Brain microvascular endothelial cell (primary cell): Measurements from ENCODE around the gene SLC2A9.

ENCODE experiments used
- DNase-seq: peaks from one replicate; pipeline ENCODE4 v3.0.0-alpha.2; 2020
- H3K27ac ChIP-seq: fragments of 250-450 bp; sonication (Bioruptor Pico); 2 replicates; pipeline ENCODE4 v1.5.1; 2020; ENCODE audit warnings: mild to moderate bottlenecking, moderate library complexity
- H3K27me3 ChIP-seq: fragments of 250-450 bp; sonication (Bioruptor Pico); replicated peaks from 2 replicates; pipeline ENCODE4 v1.5.1; 2020; ENCODE audit warnings: mild to moderate bottlenecking
- H3K36me3 ChIP-seq: fragments of 250-450 bp; sonication (Bioruptor Pico); replicated peaks from 2 replicates; pipeline ENCODE4 v1.5.1; 2020; ENCODE audit warnings: mild to moderate bottlenecking
- H3K4me3 ChIP-seq: 2 replicates; pipeline ENCODE4 v1.5.1; 2011; ENCODE audit warnings: low read depth, mild to moderate bottlenecking, control low read depth, low read length, moderate library complexity
- in situ Hi-C: cut with HindIII; loops from 2 replicates; pipeline ENCODE4 v1.10.0; 2017; ENCODE audit warnings: low sequenced_read_pairs, low pct_ligation_motif_present
- TF ChIP-seq, protein P1 (sequence below): IDR thresholded peaks from 2 replicates; pipeline ENCODE4 v1.5.1; 2011; ENCODE audit warnings: low read depth, mild to moderate bottlenecking, moderate library complexity, low read length, control low read depth, inconsistent platforms; ENCODE audit errors: missing control alignments

SLC2A9 gene

DNA sequence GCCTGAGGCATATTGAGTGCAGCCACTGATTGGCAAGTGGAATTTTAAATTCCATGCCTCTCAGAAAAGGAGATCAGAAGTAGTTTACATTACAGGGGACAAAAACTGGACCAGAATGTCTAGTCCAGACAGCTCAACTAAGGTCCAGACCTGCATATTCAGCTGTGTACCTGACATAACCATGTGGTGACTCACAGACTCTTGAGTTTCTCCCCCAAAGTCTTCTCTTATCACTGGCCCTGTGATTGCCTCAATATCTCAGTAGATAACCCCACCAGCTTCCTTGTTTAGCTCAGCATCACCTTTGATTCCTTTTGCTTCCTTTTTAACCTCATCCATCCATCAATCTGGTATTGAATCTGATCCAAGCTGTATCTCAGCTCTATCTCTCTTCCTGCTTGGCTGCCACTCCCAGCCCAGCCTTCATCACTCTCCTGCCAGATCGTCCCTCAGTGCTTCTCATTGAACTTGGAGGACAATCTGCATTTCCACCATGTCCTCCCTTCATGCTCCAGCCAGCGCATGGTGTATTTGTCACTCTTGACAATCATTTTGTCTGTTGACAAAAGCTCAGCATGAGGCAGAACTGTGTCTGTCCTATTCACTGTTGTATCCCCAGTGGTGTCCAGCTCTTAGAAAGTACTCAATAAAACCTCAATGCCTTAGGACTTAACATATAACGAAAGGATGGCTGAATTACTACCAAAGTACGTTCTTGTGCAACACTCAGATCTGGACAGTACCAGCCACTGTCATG is 27.8 kb upstream of the SLC2A9 start:
- no peak for DNase-seq
- H3K36me3 ChIP-seq, result no peaks in the 10 kb centered on the region
- no peak overlapping the region for H3K27ac ChIP-seq
- H3K4me3 ChIP-seq, result no peak overlapping the region
- TF ChIP-seq, protein P1, sequence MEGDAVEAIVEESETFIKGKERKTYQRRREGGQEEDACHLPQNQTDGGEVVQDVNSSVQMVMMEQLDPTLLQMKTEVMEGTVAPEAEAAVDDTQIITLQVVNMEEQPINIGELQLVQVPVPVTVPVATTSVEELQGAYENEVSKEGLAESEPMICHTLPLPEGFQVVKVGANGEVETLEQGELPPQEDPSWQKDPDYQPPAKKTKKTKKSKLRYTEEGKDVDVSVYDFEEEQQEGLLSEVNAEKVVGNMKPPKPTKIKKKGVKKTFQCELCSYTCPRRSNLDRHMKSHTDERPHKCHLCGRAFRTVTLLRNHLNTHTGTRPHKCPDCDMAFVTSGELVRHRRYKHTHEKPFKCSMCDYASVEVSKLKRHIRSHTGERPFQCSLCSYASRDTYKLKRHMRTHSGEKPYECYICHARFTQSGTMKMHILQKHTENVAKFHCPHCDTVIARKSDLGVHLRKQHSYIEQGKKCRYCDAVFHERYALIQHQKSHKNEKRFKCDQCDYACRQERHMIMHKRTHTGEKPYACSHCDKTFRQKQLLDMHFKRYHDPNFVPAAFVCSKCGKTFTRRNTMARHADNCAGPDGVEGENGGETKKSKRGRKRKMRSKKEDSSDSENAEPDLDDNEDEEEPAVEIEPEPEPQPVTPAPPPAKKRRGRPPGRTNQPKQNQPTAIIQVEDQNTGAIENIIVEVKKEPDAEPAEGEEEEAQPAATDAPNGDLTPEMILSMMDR, result no peak
- H3K27me3 ChIP-seq, result no peaks in the 10 kb centered on the region
- in situ Hi-C loops, result no loop called here

DNA sequence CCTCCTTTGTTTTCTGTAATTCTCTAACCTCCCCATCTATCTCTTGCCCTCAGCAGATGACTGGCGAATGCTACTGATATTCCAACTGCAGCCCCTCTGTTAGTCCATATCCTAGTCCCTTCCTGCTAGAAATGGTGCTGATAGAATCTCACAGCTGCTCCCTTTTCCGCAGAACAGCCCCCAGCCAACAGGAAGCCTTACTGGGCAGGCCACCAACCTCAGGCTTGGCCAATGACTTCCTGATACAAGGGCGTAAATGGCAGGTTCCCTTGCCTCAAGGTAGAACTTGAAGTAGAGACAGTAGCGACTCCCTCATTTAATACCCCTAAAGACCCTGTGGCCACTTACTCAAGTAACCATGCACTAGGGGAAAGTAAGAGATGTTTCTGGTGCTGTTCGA is 26.7 kb upstream of the SLC2A9 start:
- DNase-seq, result no peak
- TF ChIP-seq, protein P1, result no peak
- no peak overlapping the region for H3K27ac ChIP-seq
- H3K36me3 ChIP-seq, result no peaks in the 10 kb centered on the region
- H3K4me3 ChIP-seq, result no peak overlapping the region
- in situ Hi-C loops, result no loop called here
- H3K27me3 ChIP-seq, result no peaks in the 10 kb centered on the region

DNA sequence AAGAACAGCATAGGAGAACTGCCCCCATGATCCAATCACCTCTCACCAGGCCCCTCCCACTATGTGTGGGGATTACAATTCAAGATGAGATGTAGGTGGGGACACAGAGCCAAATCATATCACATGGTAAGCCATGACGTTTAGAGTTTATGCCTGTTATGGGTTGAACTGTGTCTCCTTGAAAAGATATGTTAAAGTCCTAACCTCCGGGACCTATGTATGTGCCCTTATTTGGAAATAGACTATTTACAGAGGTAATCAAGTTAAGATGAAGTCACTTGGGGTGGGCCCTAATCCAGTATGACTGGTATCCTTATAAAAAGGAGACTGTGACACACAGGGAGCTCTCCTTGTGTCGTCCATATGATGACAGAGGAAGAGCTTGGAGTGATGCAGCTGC is 25.2 kb upstream of the SLC2A9 start:
- DNase-seq, result no peak
- TF ChIP-seq, protein P1, result no peak
- Histone ChIP-seq H3K27ac (no peak overlapping the region), H3K4me3 (no peak overlapping the region), H3K36me3 (no peaks in the 10 kb centered on the region), H3K27me3 (no peaks in the 10 kb centered on the region)
- in situ Hi-C loops, result no loop called here

DNA sequence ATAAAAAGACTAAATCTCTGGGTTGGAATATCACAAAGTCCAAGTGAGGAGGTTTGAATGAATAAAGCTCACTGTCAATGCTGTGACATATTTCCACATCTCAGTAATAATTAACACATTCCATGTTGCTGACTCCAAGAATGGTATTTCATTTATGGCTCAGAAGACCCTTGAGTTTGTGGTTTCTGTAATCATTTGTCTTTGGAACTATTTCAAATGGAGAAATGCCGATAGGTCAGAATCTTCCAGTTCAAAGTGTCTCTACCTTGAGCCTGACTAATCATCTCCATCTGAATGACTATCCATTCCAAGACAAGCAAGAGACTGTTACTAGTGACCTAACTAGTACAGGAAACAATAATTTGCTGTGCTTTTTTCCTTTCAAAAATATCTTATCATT is 24.2 kb upstream of the SLC2A9 start:
- Histone ChIP-seq H3K36me3 (no peaks in the 10 kb centered on the region), H3K27ac (no peak overlapping the region), H3K27me3 (no peaks in the 10 kb centered on the region), H3K4me3 (no peak overlapping the region)
- in situ Hi-C loops, result no loop called here
- DNase-seq, result no peak
- TF ChIP-seq, protein P1, result no peak

DNA sequence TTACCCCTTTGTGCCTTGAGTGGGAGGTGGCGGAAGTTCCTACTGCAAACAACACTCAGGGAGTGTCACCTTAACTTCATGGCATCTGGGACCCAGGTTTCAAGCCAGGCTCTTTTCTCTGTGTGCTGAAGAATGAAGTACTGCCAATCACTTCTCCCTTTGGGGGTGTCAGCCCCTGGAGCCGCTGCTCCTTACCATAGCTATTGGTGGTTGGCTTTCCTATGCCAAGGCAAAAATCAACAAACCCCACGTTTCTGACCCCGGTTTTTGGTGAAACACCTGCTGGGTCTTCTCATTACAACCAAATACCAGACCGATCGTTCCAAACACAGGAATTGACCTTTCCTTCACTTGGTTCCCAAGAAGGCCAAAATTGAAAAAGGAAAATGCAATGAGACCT is 19.7 kb upstream of the SLC2A9 start:
- in situ Hi-C loops, result no loop called here
- DNase-seq, result no peak
- TF ChIP-seq, protein P1, result no peak

More for the DNA sequence above, 19.7 kb upstream of the SLC2A9 start:
- no peaks in the 10 kb centered on the region for H3K36me3 ChIP-seq
- H3K27ac ChIP-seq, result no peak overlapping the region
- H3K27me3 ChIP-seq, result no peaks in the 10 kb centered on the region
- H3K4me3 ChIP-seq, result no peak overlapping the region
